ENCODE results near the gene ZNF346.

DNA sequence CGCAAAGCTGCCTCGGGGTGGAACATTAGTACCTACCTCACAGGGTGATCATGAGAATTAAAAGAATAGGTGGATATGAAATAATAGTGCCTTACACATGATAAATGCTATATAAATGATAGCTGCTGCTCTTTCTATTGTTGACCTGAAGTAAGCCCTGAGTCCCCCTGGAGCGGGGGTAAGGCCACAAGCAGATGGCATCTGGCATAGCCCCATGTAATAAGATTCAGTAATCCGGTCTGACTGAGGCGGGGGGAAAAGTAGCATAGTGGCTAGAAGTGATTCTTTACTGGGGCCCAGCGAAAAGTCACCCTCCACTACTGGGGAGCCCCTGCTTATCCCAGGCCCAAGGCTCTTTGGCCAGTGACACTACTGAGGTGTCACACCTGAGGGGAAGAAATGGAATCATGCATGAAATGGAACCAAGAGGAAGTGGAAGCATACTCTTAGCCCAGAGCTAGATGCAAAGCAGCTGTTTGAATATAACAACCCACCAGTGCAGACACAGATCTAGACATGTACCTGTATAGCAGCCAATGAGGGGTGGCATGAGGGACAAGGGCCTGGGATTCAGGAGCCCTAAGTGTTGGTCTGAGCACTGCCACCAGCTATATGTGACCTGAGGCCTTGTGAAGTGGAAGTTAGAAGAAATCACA is 48.2 kb downstream of the ZNF346 start:
- TF ChIP-seq, protein P1, sequence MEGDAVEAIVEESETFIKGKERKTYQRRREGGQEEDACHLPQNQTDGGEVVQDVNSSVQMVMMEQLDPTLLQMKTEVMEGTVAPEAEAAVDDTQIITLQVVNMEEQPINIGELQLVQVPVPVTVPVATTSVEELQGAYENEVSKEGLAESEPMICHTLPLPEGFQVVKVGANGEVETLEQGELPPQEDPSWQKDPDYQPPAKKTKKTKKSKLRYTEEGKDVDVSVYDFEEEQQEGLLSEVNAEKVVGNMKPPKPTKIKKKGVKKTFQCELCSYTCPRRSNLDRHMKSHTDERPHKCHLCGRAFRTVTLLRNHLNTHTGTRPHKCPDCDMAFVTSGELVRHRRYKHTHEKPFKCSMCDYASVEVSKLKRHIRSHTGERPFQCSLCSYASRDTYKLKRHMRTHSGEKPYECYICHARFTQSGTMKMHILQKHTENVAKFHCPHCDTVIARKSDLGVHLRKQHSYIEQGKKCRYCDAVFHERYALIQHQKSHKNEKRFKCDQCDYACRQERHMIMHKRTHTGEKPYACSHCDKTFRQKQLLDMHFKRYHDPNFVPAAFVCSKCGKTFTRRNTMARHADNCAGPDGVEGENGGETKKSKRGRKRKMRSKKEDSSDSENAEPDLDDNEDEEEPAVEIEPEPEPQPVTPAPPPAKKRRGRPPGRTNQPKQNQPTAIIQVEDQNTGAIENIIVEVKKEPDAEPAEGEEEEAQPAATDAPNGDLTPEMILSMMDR (IDR thresholded peaks at IDR 0.05) = no peak
- TF ChIP-seq POLR2A (IDR thresholded peaks at IDR 0.05) = no peak

Data from testis (tissue), 2 donors.